ENCODE results near the gene AEBP2.
"Not testable (repeated sequence)": the region's sequence is repeated elsewhere in the genome, so short reads cannot be mapped to it uniquely, and the experiment has no call there.

AEBP2 gene

GRCh38 chr12:19419086-19419485 lies 20.2 kb upstream of the AEBP2 start:
- in situ Hi-C loops (cut with MboI; ENCODE audit: low sequenced_read_pairs), result no loop called here

GRCh38 chr12:19421503-19422282 lies 17.6 kb upstream of the AEBP2 start:
- in situ Hi-C loops (cut with MboI; ENCODE audit: low sequenced_read_pairs), result no loop called here

GRCh38 chr12:19423166-19423930 lies 15.9 kb upstream of the AEBP2 start:
- in situ Hi-C loops (cut with MboI; ENCODE audit: low sequenced_read_pairs), result no loop called here

- in situ Hi-C loops (cut with MboI; ENCODE audit: low sequenced_read_pairs), result no loop called here
Measured at GRCh38 chr12:19428246-19428645, 11.0 kb upstream of the AEBP2 start.

- in situ Hi-C loops (cut with MboI; ENCODE audit: low sequenced_read_pairs), result not testable (repeated sequence)
Measured at GRCh38 chr12:19429491-19429890, 9.8 kb upstream of the AEBP2 start.

- in situ Hi-C loops (cut with MboI; ENCODE audit: low sequenced_read_pairs), result no loop called here
Measured at GRCh38 chr12:19430988-19431387, 8.3 kb upstream of the AEBP2 start.

GRCh38 chr12:19431407-19432308 lies 7.6 kb upstream of the AEBP2 start:
- in situ Hi-C loops (cut with MboI; ENCODE audit: low sequenced_read_pairs), result no loop called here

- in situ Hi-C loops (cut with MboI; ENCODE audit: low sequenced_read_pairs), result no loop called here
Measured at GRCh38 chr12:19432309-19433170, 6.8 kb upstream of the AEBP2 start.

GRCh38 chr12:19434538-19434937 lies 4.8 kb upstream of the AEBP2 start:
- in situ Hi-C loops (cut with MboI; ENCODE audit: low sequenced_read_pairs), result no loop called here

GRCh38 chr12:19435831-19436497 lies 3.3 kb upstream of the AEBP2 start:
- in situ Hi-C loops (cut with MboI; ENCODE audit: low sequenced_read_pairs), result no loop called here

- in situ Hi-C loops (cut with MboI; ENCODE audit: low sequenced_read_pairs), result no loop called here
Measured at GRCh38 chr12:19436931-19437330, 2.4 kb upstream of the AEBP2 start.

- in situ Hi-C loops (cut with MboI; ENCODE audit: low sequenced_read_pairs), result no loop called here
Measured at GRCh38 chr12:19437996-19438395, 1.3 kb upstream of the AEBP2 start.

GRCh38 chr12:19440019-19440858 lies 947 bp downstream of the AEBP2 start:
- in situ Hi-C loops (cut with MboI; ENCODE audit: low sequenced_read_pairs), result no loop called here

GRCh38 chr12:19440916-19441315 lies 1.6 kb downstream of the AEBP2 start:
- in situ Hi-C loops (cut with MboI; ENCODE audit: low sequenced_read_pairs), result no loop called here

GRCh38 chr12:19443585-19443984 lies 4.3 kb downstream of the AEBP2 start:
- in situ Hi-C loops (cut with MboI; ENCODE audit: low sequenced_read_pairs), result no loop called here

- in situ Hi-C loops (cut with MboI; ENCODE audit: low sequenced_read_pairs), result no loop called here
Measured at GRCh38 chr12:19444097-19444496, 4.8 kb downstream of the AEBP2 start.

- in situ Hi-C loops (cut with MboI; ENCODE audit: low sequenced_read_pairs), result no loop called here
Measured at GRCh38 chr12:19447386-19447785, 8.1 kb downstream of the AEBP2 start.

GRCh38 chr12:19449814-19450213 lies 10.5 kb downstream of the AEBP2 start:
- in situ Hi-C loops (cut with MboI; ENCODE audit: low sequenced_read_pairs), result no loop called here

GRCh38 chr12:19450362-19450761 lies 11.1 kb downstream of the AEBP2 start:
- in situ Hi-C loops (cut with MboI; ENCODE audit: low sequenced_read_pairs), result no loop called here

Data from HL-60/S4 treated with phorbol 12-myristate 13-acetate at 8.2 ng/mL for 4 days and 3 days (cell line).